Measurements from ENCODE around the gene GPATCH4. TPM values are rescaled to one million over a fixed set of nuclear protein-coding genes. Genes with fewer than 3 reads are reported as not detected.
"Not testable (repeated sequence)": the region's sequence is repeated elsewhere in the genome, so short reads cannot be mapped to it uniquely, and the experiment has no call there.

The GPATCH4 gene
- polyA plus RNA-seq, 4 donors: 30.2 to 33.7 (median 31.4) TPM

DNA sequence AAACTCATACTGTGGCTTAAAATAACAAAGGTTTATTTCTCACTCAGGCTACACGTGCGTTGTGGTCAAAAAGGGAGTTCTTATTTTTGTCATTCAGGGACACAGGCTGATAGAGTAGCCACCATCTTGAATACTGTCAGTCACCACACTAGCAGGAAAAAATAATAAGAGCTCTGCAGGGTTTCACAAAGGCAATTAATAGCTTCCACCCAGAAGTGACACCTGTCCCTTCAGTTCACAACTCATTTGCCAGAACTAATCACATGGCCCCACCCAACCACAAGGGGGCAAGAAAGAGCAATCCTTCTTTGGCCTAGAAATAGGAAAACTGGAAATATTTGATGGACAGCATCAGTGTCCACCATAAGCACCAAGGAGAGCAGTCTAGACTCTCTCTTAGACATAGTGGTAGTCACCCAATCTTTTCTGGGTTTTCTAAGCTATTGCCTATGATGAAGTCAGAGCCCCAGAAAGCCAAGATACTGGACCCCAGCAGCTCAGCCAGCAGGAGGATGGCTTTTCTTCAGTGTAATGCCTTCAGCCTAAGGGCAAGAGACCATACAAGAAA is 26.1 kb upstream of the GPATCH4 start:
- DNase-seq (ENCODE audit: low read depth in 4 of 4, low spot score in 3 of 4): no peak

DNA sequence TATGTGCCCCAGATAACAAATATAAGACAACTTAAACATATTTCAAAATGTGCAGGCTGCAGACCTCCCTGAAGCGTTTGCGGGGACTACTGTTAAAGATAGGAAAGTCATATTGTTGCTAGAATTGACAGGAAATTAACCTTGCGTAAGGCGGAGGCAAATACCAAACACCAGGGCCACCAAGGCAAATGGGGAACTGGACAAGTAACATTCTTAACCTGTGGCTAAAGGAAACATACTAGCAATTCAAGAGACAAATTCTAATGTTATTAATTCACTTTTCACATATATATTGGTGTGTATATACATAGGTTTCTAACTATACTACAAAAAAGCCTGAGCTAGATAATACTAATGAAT is 24.8 kb upstream of the GPATCH4 start:
- DNase-seq (ENCODE audit: low read depth in 4 of 4, low spot score in 3 of 4): no peak

DNA sequence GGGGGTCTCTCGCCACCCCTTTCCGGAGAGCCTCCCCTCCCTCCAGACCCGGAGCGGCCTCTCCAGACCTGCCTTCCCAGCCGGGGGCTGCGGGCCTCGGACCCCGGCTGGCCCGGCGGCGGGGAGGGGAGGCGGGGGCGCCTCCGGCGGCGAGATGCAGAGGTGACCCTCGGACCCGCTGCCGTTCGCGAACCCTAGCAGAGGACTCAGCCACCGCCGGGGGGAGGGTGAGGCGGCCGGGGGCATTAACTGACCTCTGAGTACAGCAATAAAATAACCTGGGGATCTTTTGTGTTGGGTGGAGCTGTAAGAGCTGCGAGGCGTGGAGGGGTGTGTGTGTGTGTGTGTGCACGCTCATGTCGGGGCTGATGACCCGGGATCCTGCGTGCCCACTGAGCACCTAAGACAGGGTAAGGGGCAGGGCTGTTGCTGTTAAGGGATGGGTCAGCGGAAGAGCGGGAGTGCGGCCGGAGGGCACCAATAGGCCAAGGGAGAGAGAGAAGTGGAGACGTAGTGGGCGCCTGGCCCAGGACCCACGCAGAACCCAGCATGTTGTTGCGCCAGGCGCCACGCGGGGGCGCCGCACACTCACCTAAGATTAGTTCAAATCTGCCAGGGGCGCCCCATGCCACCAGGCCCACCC is 24.3 kb upstream of the GPATCH4 start:
- no peak for DNase-seq (ENCODE audit: low read depth in 4 of 4, low spot score in 3 of 4)

DNA sequence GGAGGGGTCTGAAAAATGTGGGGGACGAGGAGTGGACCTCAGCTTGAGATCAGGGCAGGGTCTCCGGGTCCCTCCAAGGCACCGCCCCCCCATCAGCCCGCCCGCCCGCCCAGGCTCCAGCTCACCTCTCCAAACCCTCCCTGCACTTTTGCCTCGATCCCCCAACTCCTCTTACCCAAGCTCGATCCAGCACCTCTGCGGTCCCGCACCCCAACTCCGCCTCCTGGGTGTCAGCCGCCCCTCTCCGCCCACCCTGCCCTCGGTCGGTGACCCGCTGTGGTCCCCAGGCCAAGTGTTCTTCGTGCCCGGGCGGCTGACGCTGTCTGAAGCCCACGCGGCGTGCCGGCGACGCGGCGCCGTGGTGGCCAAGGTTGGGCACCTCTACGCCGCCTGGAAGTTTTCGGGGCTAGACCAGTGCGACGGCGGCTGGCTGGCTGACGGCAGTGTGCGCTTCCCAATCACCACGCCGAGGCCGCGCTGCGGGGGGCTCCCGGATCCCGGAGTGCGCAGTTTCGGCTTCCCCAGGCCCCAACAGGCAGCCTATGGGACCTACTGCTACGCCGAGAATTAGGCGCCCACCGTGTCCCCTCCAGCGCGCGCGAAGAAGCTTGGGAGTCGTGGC is 23.6 kb upstream of the GPATCH4 start:
- DNase-seq (ENCODE audit: low read depth in 4 of 4, low spot score in 3 of 4): no peak

DNA sequence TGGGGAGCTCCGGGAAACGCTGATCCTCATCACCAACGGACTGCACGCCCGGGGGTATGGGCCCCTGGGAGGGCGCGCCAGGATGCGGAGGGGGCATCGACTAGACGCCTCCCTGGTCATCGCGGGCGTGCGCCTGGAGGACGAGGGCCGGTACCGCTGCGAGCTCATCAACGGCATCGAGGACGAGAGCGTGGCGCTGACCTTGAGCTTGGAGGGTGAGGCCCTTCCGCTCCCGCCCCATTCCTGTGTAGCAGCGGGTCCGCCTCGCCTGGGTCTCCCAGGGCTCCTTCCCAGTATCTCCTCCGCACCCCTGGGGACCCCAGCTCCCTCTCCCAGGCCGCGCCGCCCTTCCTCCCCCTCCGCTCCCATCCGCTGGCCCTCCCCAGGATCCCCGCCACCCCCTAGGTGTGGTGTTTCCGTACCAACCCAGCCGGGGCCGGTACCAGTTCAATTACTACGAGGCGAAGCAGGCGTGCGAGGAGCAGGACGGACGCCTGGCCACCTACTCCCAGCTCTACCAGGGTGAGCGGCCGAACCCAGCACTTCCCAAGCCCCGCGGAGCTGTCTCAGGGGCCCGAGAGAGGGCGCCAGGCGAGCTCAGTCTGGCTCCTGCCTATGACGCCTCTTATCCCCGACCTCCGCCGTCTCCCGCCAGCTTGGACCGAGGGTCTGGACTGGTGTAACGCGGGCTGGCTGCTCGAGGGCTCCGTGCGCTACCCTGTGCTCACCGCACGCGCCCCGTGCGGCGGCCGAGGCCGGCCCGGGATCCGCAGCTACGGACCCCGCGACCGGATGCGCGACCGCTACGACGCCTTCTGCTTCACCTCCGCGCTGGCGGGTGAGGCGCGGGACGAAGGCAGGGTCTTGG is 22.9 kb upstream of the GPATCH4 start:
- no peak for DNase-seq (ENCODE audit: low read depth in 4 of 4, low spot score in 3 of 4)

DNA sequence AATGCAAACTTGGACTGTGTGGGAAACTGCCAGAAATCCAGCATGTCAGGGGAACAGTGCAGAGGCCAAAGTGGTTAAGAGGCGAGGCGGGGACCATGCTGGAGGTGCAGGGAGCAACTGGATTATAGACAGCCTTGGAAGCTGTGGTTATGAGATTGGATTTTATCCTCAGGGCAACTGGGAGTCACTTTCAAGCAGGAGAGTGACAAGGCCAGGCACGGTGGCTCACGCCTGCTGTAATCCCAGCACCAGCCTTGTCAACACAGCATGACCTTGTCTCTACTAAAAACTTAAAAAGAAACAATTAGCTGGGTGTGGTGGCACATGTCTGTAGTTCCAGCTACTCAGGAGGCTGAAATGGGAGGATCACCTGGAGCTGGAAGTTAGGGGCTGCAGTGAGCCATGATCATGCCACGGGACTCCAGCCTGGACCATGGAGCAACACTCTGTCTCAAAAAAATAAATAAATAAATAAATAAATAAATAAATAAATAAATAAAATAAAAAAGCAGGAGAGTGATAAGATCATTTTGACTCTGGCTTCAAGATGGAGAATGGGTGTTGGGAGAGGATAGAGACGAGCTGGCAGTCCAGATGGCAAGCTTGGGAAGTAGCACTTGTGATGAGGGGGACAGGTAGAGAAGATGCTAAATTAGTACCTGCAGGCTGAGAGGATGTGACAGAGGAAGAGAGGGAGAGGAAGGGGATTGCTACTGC is 21.5 kb upstream of the GPATCH4 start:
- DNase-seq (ENCODE audit: low read depth in 4 of 4, low spot score in 3 of 4): no peak

DNA sequence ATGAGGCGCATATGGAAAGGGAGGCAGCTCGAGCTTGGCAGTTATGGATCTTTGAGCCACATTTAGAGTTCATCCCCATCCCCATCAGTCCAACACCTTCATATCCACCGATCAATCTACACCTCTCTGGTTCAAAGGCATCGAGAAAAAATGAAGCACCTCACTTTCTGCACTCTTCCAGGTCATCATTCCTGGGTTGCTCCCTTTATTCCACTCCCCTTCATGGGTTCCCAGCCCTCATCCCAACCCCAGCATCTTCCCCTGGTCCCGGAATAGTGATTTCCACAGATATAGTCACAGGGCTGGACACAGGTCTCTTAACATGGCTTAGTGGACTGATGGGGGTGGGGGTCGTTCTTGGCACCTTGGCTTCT is 18.3 kb upstream of the GPATCH4 start:
- DNase-seq (ENCODE audit: low read depth in 4 of 4, low spot score in 3 of 4): no peak

DNA sequence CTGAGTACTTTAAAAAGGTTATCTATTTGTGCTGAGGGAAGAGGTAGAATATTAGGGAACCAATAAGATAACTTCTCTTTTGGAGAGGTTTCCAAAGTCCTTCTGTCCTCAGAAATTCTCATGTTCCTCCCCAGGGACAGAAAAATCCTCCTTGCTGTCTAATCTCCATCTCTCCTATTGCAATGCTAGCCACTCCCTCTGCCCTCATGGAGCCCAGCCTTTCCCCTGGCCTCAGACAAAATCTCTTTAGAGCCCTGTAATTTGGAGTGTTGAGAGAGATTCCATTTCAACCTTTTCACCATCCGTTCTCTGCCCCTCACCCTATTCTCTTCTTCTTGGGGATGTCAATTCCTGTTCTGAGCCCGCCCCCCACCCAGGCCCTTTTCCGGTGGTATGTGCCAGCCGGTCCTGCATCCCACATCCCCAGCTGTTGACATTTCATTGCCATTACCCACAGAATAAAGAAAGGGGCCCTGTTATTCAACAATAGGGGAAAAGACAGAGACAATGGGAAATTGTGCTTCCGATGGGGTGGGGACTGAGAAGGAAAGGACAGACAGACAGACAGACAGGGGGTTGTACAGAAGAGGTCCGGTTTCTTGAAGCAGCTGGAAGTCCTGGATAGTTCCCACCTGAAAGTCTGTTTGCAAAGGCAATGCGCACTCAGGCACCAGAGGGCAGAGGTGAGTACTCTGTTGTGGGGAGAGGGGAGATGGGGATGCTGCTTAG is 17.7 kb upstream of the GPATCH4 start, which contains the start of gene HAPLN2:
Gene HAPLN2 (plus strand): TSS at position 563 of the 729 bp plus-strand sequence. CDS start 4,076 bp downstream, outside the sequence.
- DNase-seq (ENCODE audit: low read depth in 4 of 4, low spot score in 3 of 4): no peak

DNA sequence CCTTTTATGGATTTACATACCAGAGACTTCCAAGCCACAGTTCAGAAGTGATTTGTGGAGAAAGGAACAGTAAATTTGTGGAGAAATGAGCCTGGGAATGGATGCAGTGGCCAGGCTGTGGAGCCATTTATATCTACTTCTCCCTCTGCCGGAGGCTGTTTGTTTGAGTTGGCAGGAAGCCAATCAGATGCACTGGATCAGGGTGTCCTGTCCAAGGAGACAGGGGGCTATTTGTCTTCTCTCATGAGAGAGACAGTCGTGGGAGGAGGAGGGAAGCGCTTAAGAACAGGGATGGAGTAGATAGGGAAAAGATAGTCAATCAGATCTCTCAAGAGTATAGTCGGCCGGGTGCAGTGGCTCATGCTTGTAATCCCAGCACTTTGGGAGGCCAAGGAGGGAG is 15.2 kb upstream of the GPATCH4 start:
- DNase-seq (ENCODE audit: low read depth in 4 of 4, low spot score in 3 of 4): peak; percentile 69 to 84 (median 80)

DNA sequence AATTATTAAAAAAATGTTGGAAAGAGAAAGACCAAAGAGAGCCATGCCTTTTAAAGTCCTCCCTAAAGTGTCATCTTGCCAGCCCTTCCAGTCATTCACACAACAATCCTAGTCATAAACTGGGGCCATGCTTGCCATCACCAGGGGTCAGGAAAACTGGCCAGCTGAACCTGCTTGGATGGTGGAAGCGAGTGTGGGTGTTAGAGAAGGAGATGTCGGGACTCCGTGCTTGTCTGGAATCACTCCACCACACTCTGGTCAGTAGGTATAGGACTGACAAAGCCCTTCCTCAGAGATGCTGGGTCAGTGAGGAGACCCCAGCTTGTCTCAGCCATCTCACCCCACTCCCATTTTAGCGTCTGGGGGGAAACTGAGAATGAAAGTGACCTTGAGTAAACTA is 14.7 kb upstream of the GPATCH4 start:
- DNase-seq (ENCODE audit: low read depth in 4 of 4, low spot score in 3 of 4): no peak

DNA sequence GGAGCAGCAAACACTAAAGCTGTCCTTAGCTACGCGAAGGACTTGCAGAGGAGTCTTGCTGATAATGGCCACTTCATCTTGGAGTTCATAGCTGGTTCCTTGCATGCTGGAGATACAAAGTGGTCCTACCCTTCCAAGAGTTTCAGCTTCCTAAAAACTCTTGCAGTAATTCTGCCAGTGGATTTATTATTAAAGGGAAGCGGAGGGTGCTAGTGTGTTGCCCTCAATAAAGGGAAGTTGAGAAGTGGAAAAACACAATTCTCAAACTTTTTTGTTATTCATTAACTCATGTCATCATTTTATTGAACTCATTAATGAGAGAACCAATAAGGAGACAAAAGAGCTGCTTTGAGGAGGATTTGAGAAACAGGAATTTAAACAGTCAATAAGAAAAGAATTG is 11.4 kb upstream of the GPATCH4 start:
- DNase-seq (ENCODE audit: low read depth in 4 of 4, low spot score in 3 of 4): no peak

DNA sequence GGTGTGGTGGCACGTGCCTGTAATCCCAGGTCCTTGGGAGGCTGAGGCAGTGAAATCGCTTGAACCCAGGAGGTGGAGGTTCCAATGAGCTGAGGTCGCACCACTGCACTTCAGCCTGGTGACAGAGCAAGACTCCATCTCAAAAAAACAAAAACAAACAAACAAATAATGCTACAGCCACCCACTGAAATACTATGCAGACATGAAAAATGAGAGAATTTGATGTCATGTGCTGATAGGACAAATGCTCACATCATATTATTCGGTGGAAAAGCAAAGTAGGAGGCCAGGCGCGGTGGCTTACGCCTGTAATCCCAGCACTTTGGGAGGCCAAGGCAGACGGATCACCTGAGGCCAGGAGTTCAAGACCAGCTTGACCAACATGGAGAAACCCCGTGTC is 8.8 kb upstream of the GPATCH4 start:
- DNase-seq (ENCODE audit: low read depth in 4 of 4, low spot score in 3 of 4): not testable (repeated sequence)

DNA sequence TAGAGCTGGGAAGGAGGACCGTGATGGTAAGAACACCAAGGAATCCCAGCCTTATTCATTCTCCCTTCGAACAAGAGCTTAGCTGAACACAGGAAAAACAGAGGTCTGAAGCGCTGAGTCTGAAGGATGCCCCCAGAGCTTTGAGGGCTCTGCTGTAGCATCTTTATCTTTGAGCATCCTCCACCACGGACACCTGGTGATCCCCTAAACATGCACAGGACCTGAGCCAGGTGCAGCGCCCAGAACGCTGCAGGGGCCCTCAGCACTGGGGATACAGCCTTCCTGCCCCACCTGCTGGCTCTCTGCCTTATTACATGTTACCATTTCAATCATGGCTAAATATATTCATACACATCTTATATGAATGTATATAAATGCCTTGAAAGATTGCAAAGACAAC is 7.7 kb upstream of the GPATCH4 start:
- no peak for DNase-seq (ENCODE audit: low read depth in 4 of 4, low spot score in 3 of 4)

DNA sequence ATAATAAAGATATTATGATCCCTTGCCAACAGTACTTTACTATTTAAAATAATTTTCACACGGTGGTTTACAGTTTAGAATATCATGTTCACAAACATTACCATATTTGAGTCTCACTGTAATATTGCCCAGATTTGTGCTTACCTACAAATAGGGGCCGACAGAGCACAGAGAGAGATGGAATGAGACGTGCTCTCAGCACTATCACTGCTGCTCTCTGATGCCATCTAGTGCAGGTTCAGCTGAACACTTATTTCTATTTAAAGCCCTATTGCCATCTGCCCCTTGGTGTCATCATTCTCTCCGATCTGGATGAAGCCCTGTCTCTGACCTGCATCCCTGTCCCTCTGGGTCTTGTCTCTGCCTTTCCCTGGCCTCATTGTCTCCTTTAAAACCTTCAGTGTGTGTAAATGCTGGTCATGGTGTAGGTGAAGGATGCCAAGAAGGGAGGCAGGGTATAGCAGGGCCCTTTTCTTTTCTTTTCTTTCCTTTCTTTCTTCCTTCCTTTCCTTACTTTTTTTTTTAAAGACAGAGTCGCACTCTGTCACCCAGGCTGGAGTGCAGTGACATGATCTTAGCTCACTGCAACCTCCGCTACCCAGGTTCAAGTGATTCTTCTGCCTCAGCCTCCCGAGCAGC is 6.9 kb upstream of the GPATCH4 start:
- no peak for DNase-seq (ENCODE audit: low read depth in 4 of 4, low spot score in 3 of 4)

DNA sequence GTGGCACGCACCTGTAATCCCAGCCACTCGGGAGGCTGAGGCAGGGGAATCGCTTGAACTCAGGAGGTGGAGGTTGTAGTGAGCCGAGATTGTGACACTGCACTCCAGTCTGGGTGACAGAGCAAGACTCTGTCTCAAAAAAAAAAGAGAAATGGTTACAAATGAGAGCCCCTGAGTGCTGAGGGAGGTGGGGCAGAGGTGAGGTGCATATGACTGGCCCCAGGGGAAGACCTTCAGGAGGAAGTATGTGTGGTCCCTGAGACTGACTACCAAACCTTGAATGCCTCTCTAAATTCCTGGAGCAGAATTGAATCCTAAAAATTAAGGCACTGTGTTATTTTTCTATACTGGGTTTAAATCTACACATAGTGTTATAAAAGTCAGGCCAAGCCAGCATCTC is 6.1 kb upstream of the GPATCH4 start:
- not testable (repeated sequence) for DNase-seq (ENCODE audit: low read depth in 4 of 4, low spot score in 3 of 4)

DNA sequence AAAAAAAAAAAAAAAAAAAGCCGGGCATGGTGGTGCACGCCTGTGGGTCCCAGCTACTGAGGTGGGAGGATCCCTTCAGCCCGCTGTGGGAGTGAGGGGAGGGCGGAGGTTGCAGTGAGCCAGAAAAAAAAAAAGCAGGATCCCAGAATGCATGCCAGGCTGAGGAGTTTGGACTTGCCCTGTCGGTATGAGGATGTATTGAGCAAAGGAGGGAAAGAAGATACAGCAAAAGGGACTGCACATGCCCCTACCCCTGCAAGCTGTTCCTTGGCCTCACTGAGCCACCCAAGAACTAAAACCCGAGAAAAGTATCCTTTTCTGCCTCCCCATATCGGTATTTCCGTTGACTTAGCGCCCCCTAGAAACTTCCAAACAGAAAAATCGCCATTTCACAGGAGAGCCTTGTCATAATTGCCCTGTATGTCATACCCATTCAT is 1.3 kb upstream of the GPATCH4 start:
- no peak for DNase-seq (ENCODE audit: low read depth in 4 of 4, low spot score in 3 of 4)

DNA sequence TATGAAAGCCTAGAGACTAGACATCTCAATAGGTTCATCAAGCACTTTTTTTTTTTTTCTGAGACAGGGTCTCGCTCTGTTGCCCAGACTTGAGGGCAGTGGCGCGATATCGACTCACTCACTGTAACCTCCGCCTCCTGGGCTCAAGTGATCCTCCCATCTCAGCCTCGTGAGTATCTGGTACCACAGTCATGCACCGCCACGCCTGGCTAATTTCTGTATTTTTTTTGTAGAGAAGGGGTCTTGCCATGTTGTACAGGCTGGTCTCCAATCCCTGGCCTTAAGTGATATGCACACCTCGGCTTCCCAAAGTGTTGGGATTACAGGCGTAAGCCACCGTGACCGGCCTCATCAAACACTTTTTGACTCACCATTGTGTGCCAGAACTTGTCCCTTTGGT is 613 bp upstream of the GPATCH4 start:
- DNase-seq (ENCODE audit: low read depth in 4 of 4, low spot score in 3 of 4): no peak

DNA sequence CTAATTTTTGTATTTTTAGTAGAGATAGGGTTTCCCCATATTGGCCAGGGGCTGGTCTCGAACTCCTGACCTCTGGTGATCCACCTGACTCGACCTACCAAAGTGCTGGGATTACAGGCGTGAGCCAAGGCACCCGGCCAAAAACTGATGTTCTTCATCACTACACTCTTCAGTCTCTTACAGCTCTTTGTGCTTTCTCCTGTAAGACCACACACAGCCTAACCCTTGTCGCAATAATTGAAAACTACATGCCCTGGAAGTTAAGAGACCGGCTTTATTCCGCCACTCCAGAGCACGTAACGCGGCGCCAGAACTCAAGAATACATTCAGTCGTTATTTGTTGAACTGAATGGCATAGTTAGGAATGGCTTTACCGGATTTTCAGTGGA is 552 bp downstream of the GPATCH4 start:
- DNase-seq (ENCODE audit: low read depth in 4 of 4, low spot score in 3 of 4): no peak

DNA sequence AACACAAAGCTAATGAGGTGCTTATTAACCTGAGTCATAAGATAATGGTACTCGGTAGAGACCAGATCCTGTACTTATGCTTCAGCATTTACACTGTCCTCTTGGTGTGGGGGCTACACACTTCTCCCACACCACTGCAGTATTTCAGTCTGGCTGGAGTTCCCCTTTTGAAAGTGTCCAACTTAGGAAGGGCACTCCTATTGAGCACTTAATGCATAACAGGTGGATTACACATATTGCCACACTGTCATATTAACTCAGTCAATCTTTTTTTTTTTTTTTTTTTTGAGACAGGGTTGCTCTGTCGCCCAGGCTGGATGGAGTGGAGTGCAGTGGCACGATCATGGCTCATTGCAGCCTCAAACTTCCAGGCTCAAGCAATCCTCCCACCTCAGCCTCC is 1.5 kb downstream of the GPATCH4 start:
- DNase-seq (ENCODE audit: low read depth in 4 of 4, low spot score in 3 of 4): no peak

All from right renal pelvis (tissue), 4 donors.